ENCODE results near the gene PLA2G15. TPM values are rescaled to one million over a fixed set of nuclear protein-coding genes. Genes with fewer than 3 reads are reported as not detected.
A peak's percentile ranks its signal among the peaks of the same experiment; 100 is the strongest.

Gene PLA2G15
- polyA plus RNA-seq, 2 of the 4 experiments (the other 2 are of a cell fraction) = 4.8 to 8.7 TPM

DNA sequence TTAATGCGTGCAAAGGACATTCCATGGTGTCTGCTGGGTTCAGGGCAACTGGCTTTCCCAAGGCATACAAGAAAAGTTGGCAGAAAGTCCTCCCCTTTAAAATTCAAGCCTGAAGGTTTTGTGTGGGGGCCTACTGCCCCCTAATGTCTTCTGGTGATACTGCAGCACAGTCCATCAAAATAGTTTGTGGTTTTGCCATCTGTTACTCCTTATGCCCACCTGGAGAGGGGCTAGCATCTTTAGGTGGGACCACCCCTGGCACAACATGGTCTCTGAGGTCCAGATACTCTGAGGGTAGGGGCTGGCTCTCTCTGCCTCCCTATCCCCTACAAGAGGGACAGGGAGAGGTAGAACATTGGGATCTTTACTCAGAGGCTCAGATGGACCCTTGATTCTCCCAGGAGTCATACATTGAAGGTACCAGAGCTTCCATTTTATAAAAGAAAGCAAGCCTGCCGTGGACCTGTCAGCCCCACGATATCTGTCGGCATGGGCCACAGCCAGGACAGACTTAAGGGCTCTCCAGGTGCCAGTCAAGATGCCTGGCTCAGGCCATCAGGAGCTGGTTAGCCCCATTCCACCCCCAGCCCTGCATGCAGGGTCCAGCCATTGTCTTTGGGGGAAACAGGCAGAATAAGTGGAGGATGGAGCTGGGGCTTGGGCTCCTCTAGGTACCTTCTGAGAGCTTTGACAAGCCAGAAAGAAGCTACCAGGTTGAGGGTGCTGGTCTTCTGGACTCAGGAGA lies 15.6 kb upstream of the PLA2G15 start:
- ChIA-PET POLR2A (no interaction called here), CTCF (interaction anchor here (0.5 to 2.9 kb wide), 33 partner anchors 9 to 1045 kb away, joined by 3 to 25 read pairs (median 3); partner anchors contain the start of gene PLA2G15)
- Histone ChIP-seq H3K4me3 (no peak overlapping the region), H3K4me1 (peaks cover 8% of the 10 kb centered on the region; the same call in 2 of the 3 replicates), H3K9me3 (no peaks in the 10 kb centered on the region), H3K27ac (no peak overlapping the region), H3K4me2 (no peak overlapping the region)
- ATAC-seq (peak; percentile 20 to 49; a peak in 4 of 6 replicates), DNase-seq (ENCODE audit: low read depth in 1 of 2, low spot score in 1 of 2) (peak; percentile 55 to 58), FAIRE-seq (peak; percentile 65)
- TF ChIP-seq NR3C1 (IDR thresholded peaks at IDR 0.05) = no peak
- no peak for TF ChIP-seq NFE2L2 (conservative IDR thresholded peaks at IDR 0.05; ENCODE audit: low read length)
- no peak for TF ChIP-seq NPAS2 (CRISPR knock-in tag; IDR thresholded peaks at IDR 0.05; ENCODE audit: borderline replicate concordance)
- TF ChIP-seq CTCF (IDR thresholded peaks at IDR 0.05) = peak; percentile 88
- TF ChIP-seq HMGXB4 (CRISPR knock-in tag; IDR thresholded peaks at IDR 0.05; ENCODE audit: borderline replicate concordance) = no peak
- TF ChIP-seq RAD21 (conservative IDR thresholded peaks at IDR 0.05 in 1 of 2, IDR thresholded peaks at IDR 0.05 in 1 of 2) = peak; percentile 89 to 91
- TF ChIP-seq, protein P1, sequence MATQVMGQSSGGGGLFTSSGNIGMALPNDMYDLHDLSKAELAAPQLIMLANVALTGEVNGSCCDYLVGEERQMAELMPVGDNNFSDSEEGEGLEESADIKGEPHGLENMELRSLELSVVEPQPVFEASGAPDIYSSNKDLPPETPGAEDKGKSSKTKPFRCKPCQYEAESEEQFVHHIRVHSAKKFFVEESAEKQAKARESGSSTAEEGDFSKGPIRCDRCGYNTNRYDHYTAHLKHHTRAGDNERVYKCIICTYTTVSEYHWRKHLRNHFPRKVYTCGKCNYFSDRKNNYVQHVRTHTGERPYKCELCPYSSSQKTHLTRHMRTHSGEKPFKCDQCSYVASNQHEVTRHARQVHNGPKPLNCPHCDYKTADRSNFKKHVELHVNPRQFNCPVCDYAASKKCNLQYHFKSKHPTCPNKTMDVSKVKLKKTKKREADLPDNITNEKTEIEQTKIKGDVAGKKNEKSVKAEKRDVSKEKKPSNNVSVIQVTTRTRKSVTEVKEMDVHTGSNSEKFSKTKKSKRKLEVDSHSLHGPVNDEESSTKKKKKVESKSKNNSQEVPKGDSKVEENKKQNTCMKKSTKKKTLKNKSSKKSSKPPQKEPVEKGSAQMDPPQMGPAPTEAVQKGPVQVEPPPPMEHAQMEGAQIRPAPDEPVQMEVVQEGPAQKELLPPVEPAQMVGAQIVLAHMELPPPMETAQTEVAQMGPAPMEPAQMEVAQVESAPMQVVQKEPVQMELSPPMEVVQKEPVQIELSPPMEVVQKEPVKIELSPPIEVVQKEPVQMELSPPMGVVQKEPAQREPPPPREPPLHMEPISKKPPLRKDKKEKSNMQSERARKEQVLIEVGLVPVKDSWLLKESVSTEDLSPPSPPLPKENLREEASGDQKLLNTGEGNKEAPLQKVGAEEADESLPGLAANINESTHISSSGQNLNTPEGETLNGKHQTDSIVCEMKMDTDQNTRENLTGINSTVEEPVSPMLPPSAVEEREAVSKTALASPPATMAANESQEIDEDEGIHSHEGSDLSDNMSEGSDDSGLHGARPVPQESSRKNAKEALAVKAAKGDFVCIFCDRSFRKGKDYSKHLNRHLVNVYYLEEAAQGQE (IDR thresholded peaks at IDR 0.05) = no peak
- peak; percentile 69 for TF ChIP-seq SMC3 (IDR thresholded peaks at IDR 0.05)
- 11% methylated on average over 4 of the region's 4 CpGs for WGBS (ENCODE audit: missing lambda C conversion rate)

DNA sequence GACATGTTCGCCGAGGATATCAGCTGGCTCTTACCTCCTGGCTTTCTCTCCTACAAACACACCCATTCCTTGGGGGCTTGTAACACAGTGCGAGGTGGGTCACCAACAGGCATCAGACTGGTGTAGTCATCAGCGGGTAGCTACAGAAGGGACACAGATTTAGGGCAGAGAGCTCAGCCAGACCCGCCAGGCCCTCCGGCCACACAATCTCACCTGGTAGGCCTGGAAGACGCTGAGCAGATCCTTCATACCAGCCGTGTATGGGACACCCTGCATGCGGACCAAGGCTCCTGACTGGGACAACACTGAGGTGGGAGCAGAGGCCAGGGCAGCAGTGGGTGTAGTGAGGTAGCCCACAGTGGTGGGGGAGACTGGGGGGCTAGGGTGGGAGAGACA lies 15.0 kb upstream of the PLA2G15 start:
- Histone ChIP-seq H3K4me3 (no peak overlapping the region), H3K4me2 (no peak overlapping the region), H3K27ac (no peak overlapping the region), H3K9me3 (no peaks in the 10 kb centered on the region), H3K4me1 (peaks cover 9% of the 10 kb centered on the region; the same call in 2 of the 3 replicates)
- ATAC-seq (no peak), DNase-seq (ENCODE audit: low read depth in 1 of 2, low spot score in 1 of 2) (no peak), FAIRE-seq (no peak)
- TF ChIP-seq NFE2L2 (conservative IDR thresholded peaks at IDR 0.05; ENCODE audit: low read length) (no peak), MAX (IDR thresholded peaks at IDR 0.05) (no peak), CHD2 (IDR thresholded peaks at IDR 0.05; ENCODE audit: low read length, partially characterized antibody) (no peak), ZC3H11A (IDR thresholded peaks at IDR 0.05) (no peak), HOXB5 (CRISPR knock-in tag; IDR thresholded peaks at IDR 0.05) (no peak)
- TF ChIP-seq, protein P2, sequence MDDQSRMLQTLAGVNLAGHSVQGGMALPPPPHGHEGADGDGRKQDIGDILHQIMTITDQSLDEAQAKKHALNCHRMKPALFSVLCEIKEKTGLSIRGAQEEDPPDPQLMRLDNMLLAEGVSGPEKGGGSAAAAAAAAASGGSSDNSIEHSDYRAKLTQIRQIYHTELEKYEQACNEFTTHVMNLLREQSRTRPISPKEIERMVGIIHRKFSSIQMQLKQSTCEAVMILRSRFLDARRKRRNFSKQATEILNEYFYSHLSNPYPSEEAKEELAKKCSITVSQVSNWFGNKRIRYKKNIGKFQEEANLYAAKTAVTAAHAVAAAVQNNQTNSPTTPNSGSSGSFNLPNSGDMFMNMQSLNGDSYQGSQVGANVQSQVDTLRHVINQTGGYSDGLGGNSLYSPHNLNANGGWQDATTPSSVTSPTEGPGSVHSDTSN (IDR thresholded peaks at IDR 0.05) = no peak
- ChIA-PET CTCF (interaction anchor here (0.5 to 2.9 kb wide), 33 partner anchors 9 to 1044 kb away, joined by 3 to 25 read pairs (median 3); partner anchors contain the start of gene PLA2G15), POLR2A (no interaction called here)
- 94% methylated on average over 7 of the region's 9 CpGs for WGBS (ENCODE audit: missing lambda C conversion rate)
